K562 (cell line): ENCODE measurements around the gene MRPL48. TPM values are rescaled to one million over a fixed set of nuclear protein-coding genes. Genes with fewer than 3 reads are reported as not detected.

Experiments used
- AFF4 ChIP-seq: sonication (generic); formaldehyde crosslinking; IDR thresholded peaks from 2 replicates; pipeline ENCODE4 v1.8.0; 2023; ENCODE audit warnings: mild to moderate bottlenecking, missing genetic modification reagents
- EZH2 ChIP-seq: IDR thresholded peaks from 2 replicates; pipeline ENCODE4 v1.6.1; 2012; ENCODE audit warnings: low read depth, mild to moderate bottlenecking, inconsistent platforms, low read length, borderline replicate concordance
- FIP1L1 ChIP-seq: fragments of 200-400 bp; formaldehyde crosslinking; IDR thresholded peaks from 2 replicates; pipeline ENCODE4 v1.6.1; 2018; ENCODE audit warnings: mild to moderate bottlenecking, low read depth, low read length; ENCODE audit not compliant: poor library complexity, severe bottlenecking
- KLF13 ChIP-seq: fragments of 450-650 bp; IDR thresholded peaks from 2 replicates; pipeline ENCODE4 v1.6.1; 2016; ENCODE audit warnings: missing genetic modification characterization, low read depth, mild to moderate bottlenecking, missing compliant biosample characterization, moderate library complexity, borderline replicate concordance
- MAFG ChIP-seq: fragments of 450-650 bp; conservative IDR thresholded peaks from 2 replicates; pipeline ENCODE4 v1.6.1; 2016; ENCODE audit warnings: missing genetic modification characterization, missing compliant biosample characterization
- MAZ ChIP-seq, 2 experiments: fragments of 450-650 bp in 1 of 2; sonication (generic) in 1 of 2; formaldehyde crosslinking; IDR thresholded peaks in 1 of 2; conservative IDR thresholded peaks in 1 of 2; 2 replicates each; pipeline versions ENCODE4 v1.4.0 to v1.5.0; 2020; ENCODE audit warnings: mild to moderate bottlenecking in 1 of 2, missing genetic modification reagents in 1 of 2
- MCM7 ChIP-seq, 2 experiments: fragments of 450-650 bp; IDR thresholded peaks; 2 replicates each; pipeline ENCODE4 v1.6.1; 2016 to 2018
- RBM34 ChIP-seq: fragments of 200-400 bp; formaldehyde crosslinking; IDR thresholded peaks from 2 replicates; pipeline ENCODE4 v1.6.1; 2018; ENCODE audit warnings: low read length, borderline replicate concordance; ENCODE audit not compliant: insufficient read depth
- RHOXF2B ChIP-seq: fragments of 250-450 bp; sonication (Bioruptor Pico); conservative IDR thresholded peaks from 2 replicates; pipeline ENCODE4 v1.5.1; 2021
- SPI1 ChIP-seq: IDR thresholded peaks from 2 replicates; pipeline ENCODE4 v1.6.1; 2011; ENCODE audit warnings: low read depth, low read length, control low read depth, borderline replicate concordance
- TAF9B ChIP-seq: fragments of 450-650 bp; IDR thresholded peaks from 2 replicates; pipeline ENCODE4 v1.6.1; 2018; ENCODE audit warnings: mild to moderate bottlenecking; ENCODE audit not compliant: partially characterized antibody
- THRAP3 ChIP-seq: fragments of 450-650 bp; IDR thresholded peaks from 2 replicates; pipeline ENCODE4 v1.6.1; 2016; ENCODE audit warnings: mild to moderate bottlenecking, inconsistent platforms, borderline replicate concordance
- U2AF1 ChIP-seq: fragments of 200-400 bp; formaldehyde crosslinking; optimal IDR thresholded peaks from 2 replicates; pipeline ENCODE3; 2017; ENCODE audit warnings: mild to moderate bottlenecking, low read depth, low read length, moderate library complexity
- polyA plus RNA-seq, 8 experiments: library from polyadenylated mRNA; depleted of rRNA in 4 of 8; stranded (reverse) in 5 of 8; unstranded in 3 of 8; fragments of >200 nt; fragmentation: Nextera tagmentation in 2 of 8; fragmentation: Illumina TruSeq in 1 of 8; extraction: Ambion mirVana in 2 of 8; extraction: Trizol in 1 of 8; gene quantifications; 2 replicates each; pipeline versions ENCODE4 v1.2.1 to v1.2.3, GENCODE V29; 2011 to 2014; ENCODE audit warnings: inconsistent platforms in 1 of 8, missing spikeins in 1 of 8
- total RNA-seq, 7 experiments: library from RNA; depleted of rRNA in 6 of 7; stranded (reverse); fragments of >200 nt in 6 of 7; fragmentation: Illumina TruSeq in 2 of 7; extraction: Trizol in 2 of 7; gene quantifications; 2 replicates each; pipeline versions ENCODE4 v1.2.1 to v1.2.3, GENCODE V29; 2011 to 2021; ENCODE audit warnings: low replicate concordance in 1 of 7
- TF ChIP-seq, protein P1 (sequence below): sonication (generic); formaldehyde crosslinking; IDR thresholded peaks from 2 replicates; pipeline ENCODE4 v1.8.0; 2022; ENCODE audit warnings: missing genetic modification reagents, mild to moderate bottlenecking, borderline replicate concordance
- TF ChIP-seq, protein P2 (sequence below), 3 experiments: fragments of 200-800 bp in 1 of 3; fragments of 250-450 bp in 1 of 3; fragments of 450-650 bp in 1 of 3; sonication (Bioruptor Pico) in 1 of 3; sonication (Bioruptor generic) in 1 of 3; formaldehyde crosslinking in 1 of 3; IDR thresholded peaks; 2 replicates each; pipeline versions ENCODE4 v1.6.1 to v1.8.0; 2016 to 2022; ENCODE audit warnings: mild to moderate bottlenecking in 2 of 3, missing genetic modification characterization in 2 of 3, missing compliant biosample characterization in 1 of 3, moderate library complexity in 1 of 3
- TF ChIP-seq, protein P3 (sequence below): fragments of 250-450 bp; sonication (Bioruptor Pico); IDR thresholded peaks from 2 replicates; pipeline ENCODE4 v1.5.0; 2021

MRPL48 gene
- total and polyA plus RNA-seq, 9 of the 15 experiments (the other 6 are each of a cell fraction or from before 2014, with no cell fraction given) = 66.0 to 237 (median 104) TPM

DNA sequence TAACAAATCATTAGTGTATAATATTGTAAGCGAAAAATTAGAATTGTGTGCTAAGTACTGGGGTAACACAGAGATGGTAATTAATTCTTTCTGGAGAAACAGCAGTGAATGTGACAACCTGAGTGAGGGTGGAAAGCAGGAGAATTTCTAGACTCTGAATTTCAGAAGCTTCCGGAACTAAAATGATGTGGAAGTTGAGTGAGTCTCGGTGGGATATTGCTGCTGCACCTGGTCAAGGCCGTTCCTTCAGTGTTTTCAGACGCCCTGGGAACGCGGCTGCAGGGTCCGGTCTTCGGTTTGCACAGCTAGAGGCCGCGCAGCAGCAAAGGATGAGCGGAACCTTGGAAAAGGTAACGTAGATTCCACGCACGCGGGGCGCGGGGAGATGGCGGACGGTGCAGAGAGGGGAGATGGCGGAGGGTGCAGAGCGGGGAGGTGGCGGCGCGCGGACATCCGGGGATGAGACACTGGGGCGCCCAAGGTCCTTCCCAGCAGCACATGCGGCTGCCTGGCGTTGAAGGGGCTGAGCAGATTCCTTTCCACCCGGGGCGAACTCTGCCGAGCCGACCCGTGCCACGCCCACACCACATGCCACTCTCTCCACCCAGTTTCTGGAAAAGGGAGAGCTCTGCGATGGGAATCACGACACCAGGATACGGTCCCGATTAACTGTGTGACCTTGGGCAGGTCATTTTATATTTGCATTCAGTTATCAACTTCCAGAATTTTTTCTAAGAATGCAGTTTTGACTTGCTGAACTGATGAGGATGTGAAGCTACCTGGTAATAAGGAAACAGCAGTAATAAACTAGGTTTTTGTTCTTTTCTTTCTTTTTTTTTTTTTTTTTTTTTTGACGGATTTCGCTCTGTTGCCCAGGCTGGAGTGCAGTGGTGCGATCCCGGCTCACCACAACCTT lies at the start of gene MRPL48 (continued):
- TF ChIP-seq KLF13 (tag) (peak; percentile 97), AFF4 (CRISPR knock-in tag) (peak; percentile 72), MAFG (no peak), FIP1L1 (peak; percentile 27), MAZ (CRISPR knock-in tag; conservative IDR thresholded peaks at IDR 0.05 in 1 of 2, IDR thresholded peaks at IDR 0.05 in 1 of 2) (peak; percentile 79 to 89), SPI1 (no peak), RHOXF2B (peak; percentile 80; the same call in 1 of the 2 replicates), U2AF1 (no peak), EZH2 (no peak), TAF9B (peak; percentile 98), MCM7 (IDR thresholded peaks at IDR 0.05) (no peak), THRAP3 (0 out of 2 replicates have a peak, but pooled peaks have one; percentile 70), RBM34 (no peak)
- TF ChIP-seq, protein P1, sequence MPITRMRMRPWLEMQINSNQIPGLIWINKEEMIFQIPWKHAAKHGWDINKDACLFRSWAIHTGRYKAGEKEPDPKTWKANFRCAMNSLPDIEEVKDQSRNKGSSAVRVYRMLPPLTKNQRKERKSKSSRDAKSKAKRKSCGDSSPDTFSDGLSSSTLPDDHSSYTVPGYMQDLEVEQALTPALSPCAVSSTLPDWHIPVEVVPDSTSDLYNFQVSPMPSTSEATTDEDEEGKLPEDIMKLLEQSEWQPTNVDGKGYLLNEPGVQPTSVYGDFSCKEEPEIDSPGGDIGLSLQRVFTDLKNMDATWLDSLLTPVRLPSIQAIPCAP (CRISPR knock-in tag) = no peak
- TF ChIP-seq, protein P2, sequence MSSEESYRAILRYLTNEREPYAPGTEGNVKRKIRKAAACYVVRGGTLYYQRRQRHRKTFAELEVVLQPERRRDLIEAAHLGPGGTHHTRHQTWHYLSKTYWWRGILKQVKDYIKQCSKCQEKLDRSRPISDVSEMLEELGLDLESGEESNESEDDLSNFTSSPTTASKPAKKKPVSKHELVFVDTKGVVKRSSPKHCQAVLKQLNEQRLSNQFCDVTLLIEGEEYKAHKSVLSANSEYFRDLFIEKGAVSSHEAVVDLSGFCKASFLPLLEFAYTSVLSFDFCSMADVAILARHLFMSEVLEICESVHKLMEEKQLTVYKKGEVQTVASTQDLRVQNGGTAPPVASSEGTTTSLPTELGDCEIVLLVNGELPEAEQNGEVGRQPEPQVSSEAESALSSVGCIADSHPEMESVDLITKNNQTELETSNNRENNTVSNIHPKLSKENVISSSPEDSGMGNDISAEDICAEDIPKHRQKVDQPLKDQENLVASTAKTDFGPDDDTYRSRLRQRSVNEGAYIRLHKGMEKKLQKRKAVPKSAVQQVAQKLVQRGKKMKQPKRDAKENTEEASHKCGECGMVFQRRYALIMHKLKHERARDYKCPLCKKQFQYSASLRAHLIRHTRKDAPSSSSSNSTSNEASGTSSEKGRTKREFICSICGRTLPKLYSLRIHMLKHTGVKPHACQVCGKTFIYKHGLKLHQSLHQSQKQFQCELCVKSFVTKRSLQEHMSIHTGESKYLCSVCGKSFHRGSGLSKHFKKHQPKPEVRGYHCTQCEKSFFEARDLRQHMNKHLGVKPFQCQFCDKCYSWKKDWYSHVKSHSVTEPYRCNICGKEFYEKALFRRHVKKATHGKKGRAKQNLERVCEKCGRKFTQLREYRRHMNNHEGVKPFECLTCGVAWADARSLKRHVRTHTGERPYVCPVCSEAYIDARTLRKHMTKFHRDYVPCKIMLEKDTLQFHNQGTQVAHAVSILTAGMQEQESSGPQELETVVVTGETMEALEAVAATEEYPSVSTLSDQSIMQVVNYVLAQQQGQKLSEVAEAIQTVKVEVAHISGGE (CRISPR knock-in tag; IDR thresholded peaks at IDR 0.05) = peak; percentile 94 to 99 (median 98)
- TF ChIP-seq, protein P3, sequence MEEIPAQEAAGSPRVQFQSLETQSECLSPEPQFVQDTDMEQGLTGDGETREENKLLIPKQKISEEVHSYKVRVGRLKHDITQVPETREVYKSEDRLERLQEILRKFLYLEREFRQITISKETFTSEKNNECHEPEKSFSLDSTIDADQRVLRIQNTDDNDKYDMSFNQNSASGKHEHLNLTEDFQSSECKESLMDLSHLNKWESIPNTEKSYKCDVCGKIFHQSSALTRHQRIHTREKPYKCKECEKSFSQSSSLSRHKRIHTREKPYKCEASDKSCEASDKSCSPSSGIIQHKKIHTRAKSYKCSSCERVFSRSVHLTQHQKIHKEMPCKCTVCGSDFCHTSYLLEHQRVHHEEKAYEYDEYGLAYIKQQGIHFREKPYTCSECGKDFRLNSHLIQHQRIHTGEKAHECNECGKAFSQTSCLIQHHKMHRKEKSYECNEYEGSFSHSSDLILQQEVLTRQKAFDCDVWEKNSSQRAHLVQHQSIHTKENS (CRISPR knock-in tag) = no peak
